HG02610 (cell line): ENCODE data around the gene AQP1.

Source experiments
- ATAC-seq: cut with Tn5 transposase; IDR thresholded peaks from one replicate; pipeline ENCODE4 v1.9.1; 2021; ENCODE audit warnings: mild to moderate bottlenecking, moderate library complexity; ENCODE audit not compliant: unreplicated experiment

The AQP1 gene

GRCh38 chr7:30933124-30933974 lies 21.7 kb downstream of the AQP1 start:
- no peak for ATAC-seq

GRCh38 chr7:30934225-30934624 lies 22.6 kb downstream of the AQP1 start:
- no peak for ATAC-seq

- ATAC-seq = no peak
Observed at GRCh38 chr7:30934732-30935568, 23.3 kb downstream of the AQP1 start.

GRCh38 chr7:30935569-30935877 lies 23.9 kb downstream of the AQP1 start:
- no peak for ATAC-seq

DNA sequence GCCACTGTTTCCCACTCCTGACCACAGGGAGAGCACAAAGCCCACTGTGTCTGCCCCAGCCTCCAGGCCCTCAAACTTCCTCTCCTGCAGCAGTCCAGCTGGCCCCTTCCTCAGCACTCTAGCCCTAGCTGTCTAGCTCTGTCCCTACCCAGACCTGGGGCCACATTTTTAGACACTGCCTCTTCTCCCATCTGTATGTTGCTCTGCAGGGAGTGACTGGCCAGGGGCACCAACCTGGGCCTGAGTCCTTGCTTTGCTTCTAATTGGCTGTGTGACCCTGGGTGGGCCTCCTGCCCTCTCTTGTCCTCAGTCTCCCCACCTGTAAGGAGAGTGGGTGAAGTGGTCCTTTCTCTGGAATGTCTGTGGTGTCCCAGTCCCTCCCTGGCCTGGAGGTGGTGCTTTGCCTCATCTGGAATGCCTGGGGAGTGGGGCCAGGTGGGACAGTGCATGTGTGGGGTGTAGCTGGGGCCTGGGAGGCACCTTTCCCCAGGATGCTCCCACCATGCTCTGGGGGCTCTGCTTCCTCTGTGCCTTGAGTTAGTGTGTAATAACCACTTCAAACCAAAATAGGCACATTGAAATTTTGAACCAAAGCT lies 25.1 kb downstream of the AQP1 start:
- no peak for ATAC-seq

DNA sequence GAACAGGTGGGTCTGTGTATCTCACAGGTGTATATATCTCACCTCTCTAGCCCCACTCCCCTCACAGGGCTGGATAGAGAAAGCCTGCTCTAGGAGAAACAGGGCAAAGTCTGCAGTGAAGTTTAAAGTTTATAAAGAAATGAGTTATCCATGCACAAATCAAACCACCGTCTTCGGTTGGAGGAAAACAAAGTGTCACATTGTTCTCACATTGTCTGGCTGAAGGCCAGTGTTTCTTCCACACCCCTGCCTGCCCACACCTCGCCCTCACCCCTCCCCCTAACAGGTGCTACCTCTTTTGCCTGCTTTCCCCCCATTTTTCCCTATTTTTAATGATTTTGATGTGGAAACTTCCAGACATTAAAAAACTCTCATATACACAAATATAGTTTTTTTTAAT lies 25.8 kb downstream of the AQP1 start:
- ATAC-seq = no peak

- ATAC-seq = peak; percentile 84
Observed at GRCh38 chr7:30938435-30939316, 27.0 kb downstream of the AQP1 start.

DNA sequence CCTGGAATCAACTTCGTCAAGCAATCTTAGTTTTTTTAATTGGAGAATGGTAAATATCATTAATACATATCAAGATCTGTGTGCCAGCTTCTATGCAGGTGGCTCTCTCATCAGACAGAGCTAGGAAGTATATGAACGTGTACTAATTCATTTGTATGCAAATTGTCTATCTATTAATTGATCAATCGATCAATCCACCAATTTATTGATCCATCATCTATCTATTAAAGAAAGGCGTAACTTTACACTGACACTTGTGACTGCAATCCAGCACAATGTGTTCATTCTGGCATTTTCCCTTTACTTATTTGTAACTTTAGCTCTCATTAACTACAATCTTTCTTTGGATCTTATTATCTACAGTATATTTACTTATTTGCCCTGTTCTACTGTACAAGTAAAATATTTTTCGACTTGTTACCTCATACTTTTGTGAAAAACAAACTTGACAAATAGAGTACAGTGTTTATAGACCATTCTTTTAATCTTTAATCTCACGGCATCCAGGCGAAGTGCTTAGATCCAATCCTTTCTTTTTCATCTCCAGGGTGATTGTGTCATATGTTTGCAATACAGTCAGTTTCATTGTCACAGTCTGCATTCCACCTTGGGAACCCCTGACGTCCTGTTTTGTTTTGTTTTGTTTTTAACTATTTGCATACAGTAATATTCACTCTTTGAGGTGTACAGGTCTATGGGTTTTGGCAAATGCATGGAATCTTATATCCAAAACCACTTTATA lies 30.1 kb downstream of the AQP1 start:
- ATAC-seq = no peak

GRCh38 chr7:30950197-30950596 lies 38.5 kb downstream of the AQP1 start:
- no peak for ATAC-seq

DNA sequence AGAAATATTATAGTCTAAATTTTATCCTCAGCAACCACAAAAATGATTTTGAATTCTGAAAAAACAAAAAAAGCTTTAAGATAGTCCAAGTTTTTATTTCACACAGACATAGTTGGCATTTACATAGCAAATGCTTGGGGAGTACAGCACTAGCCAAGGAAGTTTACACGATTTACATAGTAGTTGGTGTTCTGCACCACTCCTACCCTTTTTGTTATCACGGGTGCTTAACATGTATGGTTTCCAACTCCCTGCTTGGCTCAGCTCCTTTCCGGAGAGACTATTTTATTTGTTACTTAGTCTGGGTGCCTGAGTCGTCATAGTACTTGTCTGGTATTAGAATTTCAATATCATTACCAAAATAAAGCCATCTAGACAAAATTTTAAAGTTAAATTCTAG lies 43.3 kb downstream of the AQP1 start:
- ATAC-seq = no peak

GRCh38 chr7:30956704-30957103 lies 45.1 kb downstream of the AQP1 start:
- ATAC-seq = no peak

DNA sequence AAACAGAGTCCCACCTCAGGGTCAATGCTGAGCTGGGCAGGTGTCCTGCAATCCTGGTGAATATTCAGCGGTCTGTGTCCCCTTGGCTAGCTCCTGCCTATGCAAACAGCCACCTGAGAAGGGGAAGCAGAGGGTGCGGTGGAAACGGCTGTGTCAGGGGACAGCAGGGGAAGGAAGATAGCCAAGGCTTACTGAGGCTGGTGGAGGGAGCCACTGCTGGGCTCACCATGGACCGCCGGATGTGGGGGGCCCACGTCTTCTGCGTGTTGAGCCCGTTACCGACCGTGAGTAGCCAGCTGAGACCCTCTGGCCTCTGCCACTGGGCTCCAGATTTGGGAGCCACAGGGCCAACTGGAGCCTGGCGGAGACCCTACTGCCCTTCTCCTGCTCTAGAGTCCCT lies 52.2 kb downstream of the AQP1 start, which contains the start of gene GHRHR:
Gene GHRHR (plus strand): TSS at position 112 of the 400 bp plus-strand sequence. CDS start 116 bp downstream, at position 228.
- ATAC-seq = no peak

GRCh38 chr7:30965372-30965771 lies 53.7 kb downstream of the AQP1 start:
- ATAC-seq = no peak

DNA sequence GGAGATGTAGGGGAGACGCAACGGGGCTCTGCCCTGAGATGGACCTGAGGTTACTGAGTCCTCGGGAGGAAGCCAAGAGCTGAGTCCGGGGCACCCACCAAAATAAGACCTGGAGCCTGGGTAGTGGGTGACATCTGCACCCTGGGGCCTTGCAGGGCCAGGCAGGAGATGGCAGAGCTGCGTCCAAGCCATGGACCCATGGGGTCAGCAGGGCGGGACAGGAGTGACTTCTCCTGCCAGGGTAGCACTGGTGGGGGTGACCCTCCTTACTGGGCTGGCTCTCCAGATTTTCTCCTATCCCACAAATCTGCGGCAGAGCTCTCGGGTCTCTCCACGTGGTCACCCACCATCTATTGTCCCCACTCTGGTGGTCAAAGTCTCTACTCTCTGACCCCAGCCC lies 54.2 kb downstream of the AQP1 start:
- ATAC-seq = no peak

GRCh38 chr7:30968294-30968693 lies 56.6 kb downstream of the AQP1 start:
- peak; percentile 31 for ATAC-seq

DNA sequence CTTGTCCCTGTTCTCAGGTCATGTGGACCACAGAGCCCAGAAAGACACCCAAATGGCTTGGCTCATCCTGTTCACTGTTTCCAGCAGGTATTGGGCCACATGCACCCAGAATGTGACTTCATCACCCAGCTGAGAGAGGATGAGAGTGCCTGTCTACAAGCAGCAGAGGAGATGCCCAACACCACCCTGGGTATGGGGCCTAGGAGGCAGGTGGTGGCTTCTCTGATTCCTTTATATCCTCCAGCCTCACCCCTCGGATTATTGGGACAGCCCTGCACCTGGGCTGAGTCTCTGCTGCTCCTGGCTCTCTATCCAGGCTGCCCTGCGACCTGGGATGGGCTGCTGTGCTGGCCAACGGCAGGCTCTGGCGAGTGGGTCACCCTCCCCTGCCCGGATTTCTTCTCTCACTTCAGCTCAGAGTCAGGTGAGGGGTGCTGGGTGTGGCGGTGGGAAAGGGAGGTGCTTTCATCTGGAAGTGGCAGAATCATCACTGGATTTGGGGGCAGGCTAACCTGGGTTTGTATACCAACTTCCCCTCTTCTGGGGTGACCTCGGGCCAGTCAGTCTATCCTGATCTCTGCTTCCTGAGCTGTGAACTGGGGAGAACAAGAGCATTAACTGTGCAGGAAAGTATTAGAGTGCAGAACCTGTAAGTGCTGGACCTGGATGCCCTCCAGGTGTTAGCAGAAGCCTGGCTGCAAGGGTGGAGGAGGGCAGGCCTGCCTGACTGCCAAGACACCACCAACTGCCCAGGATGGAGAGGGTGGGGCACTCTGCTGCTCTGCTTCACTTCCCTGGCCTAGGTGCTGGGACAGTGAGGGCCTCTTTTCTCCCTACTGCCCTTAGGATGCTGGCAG lies 57.3 kb downstream of the AQP1 start:
- ATAC-seq = no peak

DNA sequence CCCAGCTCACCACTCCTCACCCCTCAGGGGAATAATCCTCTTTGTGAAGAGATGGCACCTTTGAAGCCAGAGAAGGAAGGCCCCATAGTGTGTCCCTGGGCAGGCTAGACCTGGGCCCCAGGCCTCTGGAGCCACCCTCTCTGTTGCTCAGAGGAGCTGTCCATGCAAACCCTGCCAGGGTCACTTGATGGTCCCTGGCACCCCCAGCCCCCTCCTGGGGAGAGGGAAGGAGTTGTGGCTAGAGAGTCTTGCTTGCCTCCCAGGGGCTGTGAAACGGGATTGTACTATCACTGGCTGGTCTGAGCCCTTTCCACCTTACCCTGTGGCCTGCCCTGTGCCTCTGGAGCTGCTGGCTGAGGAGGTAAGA lies 57.9 kb downstream of the AQP1 start:
- no peak for ATAC-seq

- no peak for ATAC-seq
Observed at GRCh38 chr7:30970074-30970473, 58.4 kb downstream of the AQP1 start.

- ATAC-seq = peak; percentile 37
Observed at GRCh38 chr7:30970594-30971094, 59.0 kb downstream of the AQP1 start.
